ENCODE measurements around the gene FITM2.
"Not testable (repeated sequence)": the region's sequence is repeated elsewhere in the genome, so short reads cannot be mapped to it uniquely, and the experiment has no call there.

Gene FITM2

GRCh38 chr20:44309763-44310663, 989 bp downstream of the FITM2 start:
- TF ChIP-seq POLR2A (IDR thresholded peaks at IDR 0.05; ENCODE audit: low read depth, low read length): no peak
- DNase-seq (ENCODE audit: insufficient read length, low spot score) (peak; percentile 47), FAIRE-seq (no peak)

GRCh38 chr20:44306927-44307326, 4.1 kb downstream of the FITM2 start:
- no peak for TF ChIP-seq POLR2A (IDR thresholded peaks at IDR 0.05; ENCODE audit: low read depth, low read length)
- FAIRE-seq: no peak
- no peak for DNase-seq (ENCODE audit: insufficient read length, low spot score)

GRCh38 chr20:44304383-44304782, 6.6 kb downstream of the FITM2 start:
- FAIRE-seq: no peak
- no peak for TF ChIP-seq POLR2A (IDR thresholded peaks at IDR 0.05; ENCODE audit: low read depth, low read length)
- DNase-seq (ENCODE audit: insufficient read length, low spot score): no peak

- DNase-seq (ENCODE audit: insufficient read length, low spot score) (no peak), FAIRE-seq (no peak)
- no peak for TF ChIP-seq POLR2A (IDR thresholded peaks at IDR 0.05; ENCODE audit: low read depth, low read length)
These were observed 8.3 kb downstream of the FITM2 start for GRCh38 chr20:44302736-44303135.

- FAIRE-seq (no peak), DNase-seq (ENCODE audit: insufficient read length, low spot score) (no peak)
- no peak for TF ChIP-seq POLR2A (IDR thresholded peaks at IDR 0.05; ENCODE audit: low read depth, low read length)
These were observed 8.9 kb downstream of the FITM2 start for GRCh38 chr20:44302026-44302669.

- no peak for TF ChIP-seq POLR2A (IDR thresholded peaks at IDR 0.05; ENCODE audit: low read depth, low read length)
- DNase-seq (ENCODE audit: insufficient read length, low spot score): no peak
- no peak for FAIRE-seq
These were observed 9.7 kb downstream of the FITM2 start for GRCh38 chr20:44301285-44301684.

- DNase-seq (ENCODE audit: insufficient read length, low spot score); FAIRE-seq: not testable (repeated sequence)
These were observed 11.9 kb downstream of the FITM2 start for GRCh38 chr20:44299011-44299535.

- no peak for TF ChIP-seq POLR2A (IDR thresholded peaks at IDR 0.05; ENCODE audit: low read depth, low read length)
- DNase-seq (ENCODE audit: insufficient read length, low spot score) (no peak), FAIRE-seq (no peak)
These were observed 13.3 kb downstream of the FITM2 start for GRCh38 chr20:44297721-44298120.

- TF ChIP-seq POLR2A (IDR thresholded peaks at IDR 0.05; ENCODE audit: low read depth, low read length): no peak
- FAIRE-seq: no peak
- no peak for DNase-seq (ENCODE audit: insufficient read length, low spot score)
These were observed 15.0 kb downstream of the FITM2 start for GRCh38 chr20:44296011-44296410.

GRCh38 chr20:44291754-44292153, 19.2 kb downstream of the FITM2 start:
- DNase-seq (ENCODE audit: insufficient read length, low spot score) (no peak), FAIRE-seq (no peak)
- no peak for TF ChIP-seq POLR2A (IDR thresholded peaks at IDR 0.05; ENCODE audit: low read depth, low read length)

- no peak for DNase-seq (ENCODE audit: insufficient read length, low spot score)
- TF ChIP-seq POLR2A (IDR thresholded peaks at IDR 0.05; ENCODE audit: low read depth, low read length): no peak
- FAIRE-seq: no peak
These were observed 22.8 kb downstream of the FITM2 start for GRCh38 chr20:44288252-44288651.

- TF ChIP-seq POLR2A (IDR thresholded peaks at IDR 0.05; ENCODE audit: low read depth, low read length): no peak
- DNase-seq (ENCODE audit: insufficient read length, low spot score) (no peak), FAIRE-seq (no peak)
These were observed 23.5 kb downstream of the FITM2 start for GRCh38 chr20:44287272-44288097.

GRCh38 chr20:44284032-44284431, 27.0 kb downstream of the FITM2 start:
- no peak for FAIRE-seq
- DNase-seq (ENCODE audit: insufficient read length, low spot score): no peak
- no peak for TF ChIP-seq POLR2A (IDR thresholded peaks at IDR 0.05; ENCODE audit: low read depth, low read length)

GRCh38 chr20:44282192-44282591, 28.8 kb downstream of the FITM2 start:
- FAIRE-seq (no peak), DNase-seq (ENCODE audit: insufficient read length, low spot score) (no peak)
- TF ChIP-seq POLR2A (IDR thresholded peaks at IDR 0.05; ENCODE audit: low read depth, low read length): no peak

Measured in H54 (cell line).